Measurements from ENCODE around the gene ARL6IP4.

The ARL6IP4 gene

DNA sequence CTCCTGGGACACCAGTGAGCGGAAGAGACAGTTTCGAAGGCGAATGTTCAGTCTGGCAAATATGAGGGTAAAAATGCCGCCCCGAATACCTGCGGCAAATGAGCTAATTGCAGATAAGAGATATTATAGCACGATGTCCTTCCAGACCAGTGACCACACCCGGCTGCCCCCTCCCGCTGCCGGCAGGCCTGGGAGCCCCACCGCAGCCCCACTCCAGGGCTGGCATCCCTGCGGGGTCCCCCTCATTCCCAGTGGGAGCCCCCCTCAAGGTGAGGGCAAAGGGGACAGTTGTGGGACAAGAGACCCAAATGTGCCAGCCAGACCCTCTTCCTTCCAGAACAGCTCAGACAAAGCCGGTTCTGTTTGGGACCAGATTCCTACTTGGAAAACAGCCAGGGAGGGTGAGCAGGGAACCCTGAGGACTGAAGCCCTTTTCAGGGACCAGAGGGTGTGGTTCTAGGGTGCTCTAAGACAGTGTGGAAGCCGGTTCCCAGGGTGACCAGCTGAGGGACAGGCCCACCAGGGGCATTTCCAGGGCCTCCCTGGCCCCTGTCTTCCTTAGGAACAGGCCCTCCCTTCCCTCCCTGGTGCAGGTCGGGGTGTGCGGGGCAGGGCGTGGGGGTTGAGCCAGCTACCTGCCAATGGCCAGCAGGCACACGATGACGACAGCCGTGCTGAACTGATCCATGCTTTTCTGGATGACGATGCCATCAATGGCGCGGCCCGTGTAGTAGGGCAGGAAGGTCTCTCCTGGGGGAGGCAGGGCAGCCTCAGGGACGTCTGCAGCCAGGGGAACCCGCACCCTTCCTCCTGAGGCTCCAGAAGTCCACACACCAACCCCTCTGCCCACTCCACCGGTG lies 30.4 kb upstream of the ARL6IP4 start:
- no peaks in the 10 kb centered on the region for H3K9me3 Mint-ChIP-seq (ENCODE audit: low read depth)
- peaks cover 11% of the 10 kb centered on the region for H3K4me1 Mint-ChIP-seq (ENCODE audit: low read depth)
- H3K36me3 Mint-ChIP-seq: no peaks in the 10 kb centered on the region
- no peak overlapping the region for H3K27ac Mint-ChIP-seq
- no peak overlapping the region for H3K4me3 Mint-ChIP-seq
- no peaks in the 10 kb centered on the region for H3K27me3 Mint-ChIP-seq

DNA sequence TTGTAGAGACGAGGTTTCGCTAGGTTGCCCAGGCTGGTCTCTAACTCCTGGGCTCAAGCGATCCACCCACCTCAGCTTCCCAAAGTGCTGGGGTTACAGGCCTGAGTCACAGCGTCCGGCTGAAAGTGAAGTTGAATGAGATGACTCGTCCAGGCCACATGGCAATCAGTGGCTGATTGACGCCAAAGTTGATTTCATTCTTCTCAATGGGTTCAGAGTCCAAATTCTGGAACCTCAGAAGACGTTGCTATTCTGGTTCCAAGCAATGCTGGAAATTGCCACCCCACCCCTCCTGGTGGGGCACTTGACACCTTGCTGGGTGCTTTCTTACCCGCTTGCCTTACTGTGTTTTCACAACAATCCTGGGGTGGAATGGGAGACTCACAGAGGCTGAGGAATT lies 29.1 kb upstream of the ARL6IP4 start:
- no peak overlapping the region for H3K27ac Mint-ChIP-seq
- no peaks in the 10 kb centered on the region for H3K9me3 Mint-ChIP-seq (ENCODE audit: low read depth)
- peaks cover 9% of the 10 kb centered on the region for H3K4me1 Mint-ChIP-seq (ENCODE audit: low read depth)
- no peaks in the 10 kb centered on the region for H3K36me3 Mint-ChIP-seq
- H3K4me3 Mint-ChIP-seq: no peak overlapping the region
- no peaks in the 10 kb centered on the region for H3K27me3 Mint-ChIP-seq

DNA sequence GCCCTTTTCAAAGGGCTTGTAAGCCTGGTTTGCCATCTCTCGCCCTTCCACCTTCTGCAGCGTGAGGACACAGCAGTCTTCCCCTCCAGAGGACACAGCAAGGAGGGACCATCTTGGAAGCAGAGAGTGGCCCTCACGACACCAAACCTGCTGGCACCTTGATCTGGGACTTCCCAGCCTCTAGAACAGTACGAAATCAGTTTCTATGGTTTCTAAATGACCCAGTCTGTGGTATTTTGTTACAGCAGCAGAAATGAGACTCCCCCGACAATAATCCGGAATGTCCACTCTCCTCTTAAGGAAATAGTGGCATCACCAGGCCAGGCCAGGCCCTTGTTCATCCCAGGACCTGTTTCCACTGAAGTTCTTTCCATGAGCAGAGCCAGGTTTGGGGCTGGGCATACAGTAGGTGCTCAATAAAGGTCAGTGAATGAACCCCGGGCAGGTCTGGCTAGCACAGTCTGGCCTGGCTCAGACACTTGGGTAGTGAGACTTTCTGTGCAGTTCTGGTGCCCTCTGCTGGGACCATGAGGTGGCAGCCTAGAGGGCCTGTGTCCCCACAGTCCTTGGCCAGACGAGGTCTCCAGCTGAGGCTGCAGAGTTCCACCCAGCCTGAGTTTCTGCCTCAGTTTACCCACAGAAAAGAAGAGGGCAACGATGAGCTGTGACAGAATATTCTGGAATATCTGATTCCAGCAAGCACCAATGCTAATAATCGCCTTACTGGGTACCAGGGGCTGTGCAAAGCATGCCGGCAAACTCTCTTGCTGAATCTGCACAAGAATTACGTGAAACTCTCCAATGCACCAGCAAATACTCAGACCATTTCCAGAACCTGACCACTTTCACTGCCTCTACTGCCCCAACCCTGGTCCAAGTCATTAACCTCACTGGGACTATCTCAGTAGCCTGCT lies 28.2 kb upstream of the ARL6IP4 start:
- H3K4me3 Mint-ChIP-seq: no peak overlapping the region

DNA sequence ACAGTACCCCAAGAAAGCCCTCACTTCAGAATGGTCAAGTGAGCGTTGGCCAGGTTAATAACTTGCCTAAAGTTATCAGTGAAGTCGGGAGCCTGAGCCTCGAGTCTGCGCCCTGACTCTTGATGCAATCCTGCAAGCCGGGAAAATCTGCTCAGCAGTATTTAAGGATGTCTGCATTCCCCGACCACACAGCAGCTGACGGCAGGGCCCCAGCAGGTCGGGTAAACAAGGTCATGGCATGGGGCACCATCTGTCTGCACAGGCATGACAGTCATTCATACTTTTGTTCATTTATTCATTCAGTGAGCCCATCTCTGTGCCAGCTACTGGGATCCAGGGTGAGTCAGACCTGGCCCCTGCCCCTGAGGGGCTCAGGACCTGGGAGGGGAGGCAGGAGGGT lies 25.3 kb upstream of the ARL6IP4 start:
- H3K4me1 Mint-ChIP-seq (ENCODE audit: low read depth): no peaks in the 10 kb centered on the region
- H3K4me3 Mint-ChIP-seq: no peak overlapping the region
- H3K27ac Mint-ChIP-seq: no peak overlapping the region
- no peaks in the 10 kb centered on the region for H3K27me3 Mint-ChIP-seq
- no peaks in the 10 kb centered on the region for H3K9me3 Mint-ChIP-seq (ENCODE audit: low read depth)
- H3K36me3 Mint-ChIP-seq: no peaks in the 10 kb centered on the region

More for the DNA sequence above, 28.2 kb upstream of the ARL6IP4 start:
- Mint-ChIP-seq H3K9me3 (ENCODE audit: low read depth) (no peaks in the 10 kb centered on the region), H3K36me3 (no peaks in the 10 kb centered on the region), H3K27me3 (no peaks in the 10 kb centered on the region), H3K27ac (no peak overlapping the region), H3K4me1 (ENCODE audit: low read depth) (peaks cover under 1% of the 10 kb centered on the region)

DNA sequence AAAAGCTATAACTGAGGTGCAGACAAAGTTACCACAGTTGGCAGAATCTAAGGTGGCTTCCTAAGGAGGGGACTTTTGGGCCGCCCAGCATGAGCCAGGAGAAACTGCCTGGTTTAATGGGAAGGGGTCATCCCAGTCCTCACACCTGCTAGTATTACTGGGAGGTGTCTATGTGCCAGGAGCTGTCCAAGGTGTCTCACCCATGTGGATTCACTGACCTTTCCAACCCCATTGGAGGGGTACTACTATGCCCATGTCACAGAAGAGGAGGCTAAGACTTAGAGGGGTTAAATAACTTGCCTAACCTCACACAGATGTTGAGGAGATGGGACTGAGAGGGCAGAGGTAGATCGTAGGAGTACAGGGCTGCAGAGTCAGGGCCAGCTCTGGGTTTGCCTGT lies 24.4 kb upstream of the ARL6IP4 start:
- no peaks in the 10 kb centered on the region for H3K9me3 Mint-ChIP-seq (ENCODE audit: low read depth)
- H3K36me3 Mint-ChIP-seq: no peaks in the 10 kb centered on the region
- no peaks in the 10 kb centered on the region for H3K4me1 Mint-ChIP-seq (ENCODE audit: low read depth)
- H3K4me3 Mint-ChIP-seq: no peak overlapping the region
- H3K27me3 Mint-ChIP-seq: no peaks in the 10 kb centered on the region
- no peak overlapping the region for H3K27ac Mint-ChIP-seq

DNA sequence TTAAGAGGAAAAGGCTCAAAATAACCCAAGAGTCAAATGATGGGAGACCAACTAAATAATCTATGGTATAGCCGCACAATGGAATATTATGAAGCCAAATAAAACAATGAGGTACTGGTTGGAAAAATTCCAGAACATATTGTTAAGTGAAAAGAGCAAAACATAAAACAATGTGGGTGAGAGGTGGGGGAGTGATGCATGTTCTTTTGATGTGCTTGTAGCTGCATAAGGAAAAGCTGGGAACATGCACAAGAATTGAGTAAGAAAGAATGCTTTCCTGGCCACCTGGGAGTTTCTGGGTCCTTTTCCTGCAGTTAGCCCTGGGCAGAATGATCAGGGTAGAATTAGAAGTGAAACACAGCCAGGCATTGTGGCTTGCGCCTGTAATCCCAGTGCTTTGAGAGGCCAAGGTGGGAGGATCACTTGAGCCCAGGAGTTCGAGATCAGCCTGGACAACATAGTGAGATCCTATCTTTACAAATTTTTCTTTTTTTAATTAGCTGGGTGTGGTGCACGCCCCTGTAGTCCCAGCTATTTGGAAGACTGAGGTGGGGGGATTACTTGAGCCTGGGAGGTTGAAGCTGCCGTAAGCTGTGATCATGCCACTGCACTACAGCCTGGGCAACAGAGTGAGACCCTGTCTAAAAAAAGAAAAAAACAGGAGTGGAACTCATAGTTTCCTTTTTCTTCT lies 22.1 kb upstream of the ARL6IP4 start:
- Mint-ChIP-seq H3K4me1 (ENCODE audit: low read depth) (no peaks in the 10 kb centered on the region), H3K27me3 (no peaks in the 10 kb centered on the region), H3K9me3 (ENCODE audit: low read depth) (no peaks in the 10 kb centered on the region), H3K27ac (no peak overlapping the region), H3K36me3 (no peaks in the 10 kb centered on the region), H3K4me3 (no peak overlapping the region)

DNA sequence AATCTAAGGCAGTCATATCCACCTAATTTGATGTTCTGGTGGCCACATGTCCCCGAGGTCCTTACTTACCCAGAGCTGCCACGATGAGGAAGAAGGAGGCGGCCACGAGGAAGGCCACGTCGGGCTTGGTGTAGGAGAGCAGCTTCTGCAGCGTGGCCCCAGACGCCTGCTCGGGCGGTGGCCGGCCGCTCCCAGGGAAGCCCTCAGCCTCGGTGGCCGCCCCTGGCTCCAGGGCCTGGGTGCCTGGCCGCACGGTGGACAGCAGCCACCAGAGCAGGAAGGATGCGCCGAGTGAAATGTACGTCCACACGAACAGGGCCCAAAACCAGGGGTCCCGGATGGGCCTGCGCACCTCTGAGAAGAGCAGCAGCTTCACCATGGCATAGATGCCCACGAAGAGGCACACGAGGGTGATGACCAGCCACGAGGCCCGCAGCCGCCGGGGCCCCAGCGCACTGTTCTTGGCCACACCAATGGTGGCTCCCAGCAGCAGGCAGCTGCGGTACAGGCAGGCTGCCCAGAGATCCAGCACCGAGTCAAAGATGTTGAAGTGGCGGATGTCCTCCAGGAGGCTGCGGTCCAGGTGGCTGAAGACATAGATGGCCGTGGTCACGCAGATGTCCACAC lies 20.8 kb upstream of the ARL6IP4 start:
- H3K9me3 Mint-ChIP-seq (ENCODE audit: low read depth): no peaks in the 10 kb centered on the region
- no peaks in the 10 kb centered on the region for H3K27me3 Mint-ChIP-seq
- H3K4me3 Mint-ChIP-seq: no peak overlapping the region
- peaks cover under 1% of the 10 kb centered on the region for H3K4me1 Mint-ChIP-seq (ENCODE audit: low read depth)
- H3K27ac Mint-ChIP-seq: no peak overlapping the region
- H3K36me3 Mint-ChIP-seq: no peaks in the 10 kb centered on the region

DNA sequence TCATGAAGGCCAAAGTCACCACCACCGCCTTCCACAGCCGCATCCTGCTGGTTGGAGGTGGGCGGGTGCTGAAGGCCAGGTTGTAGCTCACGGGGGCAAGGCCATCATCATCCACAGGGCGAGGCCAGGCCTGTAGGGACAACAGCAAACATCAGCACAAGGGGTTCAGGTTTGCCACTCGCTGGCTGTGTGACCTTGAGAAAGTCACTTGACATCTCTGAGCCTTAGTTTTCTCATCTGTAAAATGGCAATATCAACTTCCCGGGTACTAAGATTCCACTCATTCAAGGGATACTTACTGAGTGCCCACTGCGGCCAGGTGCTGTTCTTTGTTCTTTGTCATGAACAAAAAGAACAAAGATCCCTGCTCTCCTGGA lies 20.3 kb upstream of the ARL6IP4 start:
- Mint-ChIP-seq H3K4me3 (no peak overlapping the region), H3K9me3 (ENCODE audit: low read depth) (no peaks in the 10 kb centered on the region), H3K4me1 (ENCODE audit: low read depth) (peaks cover 4% of the 10 kb centered on the region), H3K27ac (no peak overlapping the region), H3K27me3 (no peaks in the 10 kb centered on the region), H3K36me3 (no peaks in the 10 kb centered on the region)

DNA sequence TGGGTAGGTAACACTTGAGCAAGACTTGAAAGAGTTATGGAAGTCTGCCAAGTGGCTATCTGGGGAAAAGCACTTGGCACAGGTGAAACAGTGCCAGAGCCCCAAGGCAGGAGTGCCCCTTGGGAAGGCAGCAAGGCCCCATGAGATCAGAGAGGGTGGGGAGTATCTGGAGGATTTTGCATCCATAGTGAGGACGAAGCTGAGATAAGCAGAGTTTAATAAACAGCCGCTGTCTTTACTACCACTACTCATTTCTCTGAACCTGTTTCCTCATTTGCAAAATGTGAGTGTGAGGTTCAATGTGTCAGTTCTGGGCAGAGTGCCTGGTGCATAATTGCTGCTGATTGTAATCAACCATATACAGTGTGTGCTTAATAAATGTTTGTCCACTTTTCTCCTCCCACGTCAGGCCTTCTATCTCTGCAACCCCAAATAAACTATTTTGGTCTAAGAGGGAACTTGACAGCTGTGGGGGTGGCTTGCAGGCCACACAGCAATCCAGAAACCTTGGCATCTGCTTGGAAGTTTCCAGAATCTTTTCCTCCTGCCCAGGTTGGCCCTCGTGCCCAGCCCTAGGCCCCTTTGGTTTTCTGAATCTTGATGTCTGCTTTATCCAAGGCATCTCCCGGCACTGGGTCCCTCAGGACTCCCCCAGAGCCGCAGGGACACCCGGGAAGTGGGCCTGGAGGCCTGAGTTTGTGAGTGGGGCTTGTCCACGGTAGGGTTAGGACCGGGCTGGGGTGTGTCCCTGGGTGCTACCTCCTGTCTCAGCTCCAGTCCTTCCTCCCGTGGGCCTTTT lies 18.8 kb upstream of the ARL6IP4 start:
- Mint-ChIP-seq H3K9me3 (ENCODE audit: low read depth) (no peaks in the 10 kb centered on the region), H3K4me1 (ENCODE audit: low read depth) (peaks cover 5% of the 10 kb centered on the region), H3K36me3 (no peaks in the 10 kb centered on the region), H3K4me3 (no peak overlapping the region), H3K27me3 (no peaks in the 10 kb centered on the region), H3K27ac (no peak overlapping the region)

DNA sequence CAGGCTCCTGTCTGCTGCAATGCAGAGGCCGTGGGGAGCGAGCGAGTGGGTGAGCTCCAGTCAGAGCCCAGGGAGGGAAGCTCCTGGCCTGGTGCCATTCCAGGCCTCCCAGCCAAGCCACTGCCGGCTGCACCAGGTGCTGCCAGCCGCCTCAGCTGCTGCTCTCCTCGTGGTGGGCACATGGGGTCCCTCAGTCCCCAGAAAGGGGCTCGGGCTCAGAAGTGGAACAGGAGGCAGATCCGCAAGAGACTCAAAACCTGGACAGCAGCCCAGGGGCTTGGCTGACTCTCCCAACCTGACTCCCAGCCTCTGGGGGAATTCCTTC lies 16.6 kb upstream of the ARL6IP4 start:
- Mint-ChIP-seq H3K4me3 (no peak overlapping the region), H3K9me3 (ENCODE audit: low read depth) (no peaks in the 10 kb centered on the region), H3K27ac (no peak overlapping the region), H3K36me3 (no peaks in the 10 kb centered on the region), H3K27me3 (no peaks in the 10 kb centered on the region), H3K4me1 (ENCODE audit: low read depth) (peaks cover 9% of the 10 kb centered on the region)

DNA sequence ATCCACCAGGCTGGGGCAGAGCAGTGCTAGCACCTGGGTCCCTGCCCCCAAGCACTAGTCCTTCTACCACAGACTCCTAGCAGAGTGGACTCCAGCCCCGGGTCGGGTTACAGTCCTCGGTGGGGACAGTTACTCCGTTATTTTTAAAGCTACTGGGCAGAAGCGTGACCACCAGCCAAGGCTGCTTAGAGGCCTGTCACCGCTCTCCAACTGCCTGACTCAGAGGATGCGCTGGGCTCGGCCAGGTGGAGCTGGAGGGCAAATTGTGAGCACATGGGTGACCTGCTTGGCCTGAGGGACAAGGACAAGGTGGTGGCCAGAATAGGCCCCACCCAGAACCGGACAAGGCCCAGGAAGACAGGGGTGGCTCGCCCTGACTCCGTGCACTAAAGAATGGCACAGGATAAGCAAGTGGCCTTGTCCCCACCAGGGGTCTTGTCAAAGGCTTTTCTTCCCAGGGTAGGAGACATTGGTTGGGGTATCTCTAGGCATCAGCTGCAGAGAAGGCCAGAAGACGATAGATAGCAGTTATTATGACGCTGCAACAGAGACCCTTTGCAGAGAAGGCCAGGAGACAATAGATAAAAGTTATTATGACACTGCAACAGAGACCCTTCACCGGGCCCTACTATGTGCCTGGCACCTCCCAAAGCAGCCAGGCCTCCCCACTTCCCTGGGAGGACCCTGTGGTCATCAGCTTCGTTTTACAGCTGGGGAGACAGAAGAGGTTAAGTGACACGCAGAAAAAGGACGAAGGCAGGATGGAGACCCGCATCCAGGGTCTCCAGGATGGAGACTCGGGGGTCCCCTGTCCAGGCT lies 15.8 kb upstream of the ARL6IP4 start:
- no peak overlapping the region for H3K27ac Mint-ChIP-seq
- H3K27me3 Mint-ChIP-seq: no peaks in the 10 kb centered on the region
- no peaks in the 10 kb centered on the region for H3K36me3 Mint-ChIP-seq
- peak overlapping the region; percentile 78 for H3K4me3 Mint-ChIP-seq
- H3K4me1 Mint-ChIP-seq (ENCODE audit: low read depth): peaks cover 9% of the 10 kb centered on the region
- H3K9me3 Mint-ChIP-seq (ENCODE audit: low read depth): no peaks in the 10 kb centered on the region

DNA sequence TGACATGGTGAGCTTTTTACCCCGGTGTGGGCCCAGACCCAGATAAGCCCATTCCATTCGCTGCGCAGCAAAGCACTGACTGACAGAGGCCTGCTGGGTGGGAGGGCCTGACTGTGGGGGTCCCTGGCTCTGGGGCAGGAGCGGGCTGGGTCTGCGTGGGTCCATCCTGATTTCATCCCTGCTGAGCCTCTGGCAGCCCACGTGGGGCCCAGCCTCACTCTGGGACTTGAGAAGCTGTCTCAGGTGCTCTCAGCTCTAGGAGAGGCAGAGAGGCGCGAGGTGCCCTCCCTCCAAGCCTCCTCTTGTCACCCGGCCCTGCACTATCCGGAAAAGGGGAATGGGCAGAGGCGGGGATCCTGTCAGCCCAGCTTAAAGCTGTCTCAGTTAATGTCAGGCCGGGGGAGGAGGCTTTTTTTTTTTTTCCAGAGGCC lies 15.1 kb upstream of the ARL6IP4 start:
- no peak overlapping the region for H3K27ac Mint-ChIP-seq
- no peaks in the 10 kb centered on the region for H3K36me3 Mint-ChIP-seq
- no peaks in the 10 kb centered on the region for H3K9me3 Mint-ChIP-seq (ENCODE audit: low read depth)
- H3K4me3 Mint-ChIP-seq: peak overlapping the region; percentile 78
- H3K4me1 Mint-ChIP-seq (ENCODE audit: low read depth): peaks cover 9% of the 10 kb centered on the region
- H3K27me3 Mint-ChIP-seq: no peaks in the 10 kb centered on the region

DNA sequence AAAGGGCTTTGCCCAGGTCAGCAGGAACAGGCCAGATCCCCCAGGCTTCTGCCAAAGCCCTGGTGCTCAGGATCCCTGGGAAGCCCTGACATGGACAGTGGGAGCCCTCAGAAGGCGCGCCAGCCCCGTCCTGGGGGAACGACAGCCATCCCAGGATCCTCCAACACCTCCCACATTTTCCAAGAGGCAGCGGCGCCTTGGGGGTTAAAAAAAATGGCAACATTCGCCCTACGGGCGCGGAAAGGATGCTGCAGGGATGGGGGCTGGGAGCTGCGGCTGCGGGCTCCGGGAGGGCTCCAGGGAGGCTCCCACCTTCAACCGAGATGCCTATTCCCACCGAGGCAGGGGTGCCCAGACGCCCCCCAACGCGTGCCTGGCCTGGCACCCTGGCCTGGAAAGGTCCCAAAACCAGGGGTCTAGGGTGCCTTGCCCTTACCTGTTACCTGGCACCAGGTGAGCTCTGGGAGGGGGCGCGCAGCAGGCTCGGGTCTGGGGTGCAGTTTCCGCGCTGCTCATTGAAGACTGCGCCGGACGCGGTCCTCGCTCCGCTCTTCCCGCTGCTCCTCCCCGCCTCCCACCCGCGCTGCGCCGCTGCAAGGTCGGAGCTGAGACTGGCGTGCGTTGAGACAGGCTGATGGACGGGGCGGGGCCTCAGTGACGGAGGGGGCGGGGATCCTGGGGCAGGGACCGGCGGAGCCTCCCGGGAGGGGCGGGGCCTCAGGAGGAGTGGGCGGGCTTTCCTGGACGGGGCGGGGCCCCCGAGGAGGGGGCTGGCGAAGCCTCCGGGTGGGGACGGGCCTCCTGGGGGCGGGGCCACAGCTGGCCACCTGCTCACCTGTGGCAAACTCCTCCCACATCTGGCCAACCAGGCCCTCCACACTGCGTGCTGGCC lies 14.4 kb upstream of the ARL6IP4 start, which contains the start of gene ABCB9:
ABCB9 (minus strand) TSS at position 613 of the 892 bp plus-strand sequence. CDS start 6,228 bp downstream, outside the sequence.
- H3K4me3 Mint-ChIP-seq: peak within 1 kb of the TSS; percentile 78
- peaks cover 9% of the 10 kb centered on the region for H3K4me1 Mint-ChIP-seq (ENCODE audit: low read depth)
- peak within 1 kb of the TSS; percentile 50 for H3K27ac Mint-ChIP-seq
- H3K36me3 Mint-ChIP-seq: no peaks in the 10 kb centered on the region
- no peaks in the 10 kb centered on the region for H3K27me3 Mint-ChIP-seq
- no peaks in the 10 kb centered on the region for H3K9me3 Mint-ChIP-seq (ENCODE audit: low read depth)
